Endothelial cell of umbilical vein (primary cell): Measurements from ENCODE around the gene FMNL2.

Source experiments
- EZH2 ChIP-seq: IDR thresholded peaks from 2 replicates; pipeline ENCODE4 v1.6.1; 2012; ENCODE audit warnings: borderline replicate concordance, low read depth, mild to moderate bottlenecking, moderate library complexity, low read length, inconsistent platforms; ENCODE audit not compliant: severe bottlenecking
- FOS ChIP-seq: IDR thresholded peaks from 2 replicates; pipeline ENCODE4 v1.6.1; 2011; ENCODE audit warnings: mild to moderate bottlenecking, low read length, moderate library complexity, borderline replicate concordance; ENCODE audit not compliant: insufficient read depth
- GATA2 ChIP-seq: IDR thresholded peaks from 2 replicates; pipeline ENCODE4 v1.7.0; 2011; ENCODE audit warnings: low read depth, mild to moderate bottlenecking, moderate library complexity, mixed read lengths, low read length; ENCODE audit not compliant: insufficient read length, insufficient read depth
- JUN ChIP-seq: IDR thresholded peaks from 2 replicates; pipeline ENCODE4 v1.6.1; 2011; ENCODE audit warnings: borderline replicate concordance, low read depth; ENCODE audit not compliant: insufficient read length, insufficient read depth
- MAX ChIP-seq: IDR thresholded peaks from 2 replicates; pipeline ENCODE4 v1.6.1; 2011; ENCODE audit not compliant: insufficient read depth, insufficient read length
- MYC ChIP-seq: IDR thresholded peaks from one replicate; pipeline ENCODE4 v1.6.1; 2011; ENCODE audit warnings: mild to moderate bottlenecking, low read depth, low read length
- POLR2A ChIP-seq: IDR thresholded peaks from 2 replicates; pipeline ENCODE4 v1.6.1; 2012; ENCODE audit warnings: low read depth, mild to moderate bottlenecking, control low read depth, low read length
- POLR2AphosphoS5 ChIP-seq: IDR thresholded peaks from 2 replicates; pipeline ENCODE4 v1.6.1; 2012; ENCODE audit warnings: low read depth, mild to moderate bottlenecking, control low read depth, low read length, moderate library complexity; ENCODE audit not compliant: insufficient read depth
- TF ChIP-seq, protein P1 (sequence below), 2 donors: IDR thresholded peaks; 1 replicate in 1 of 2; 2 replicates in 1 of 2; pipeline ENCODE4 v1.5.1; 2011; ENCODE audit warnings: low read length in 2 of 2, mild to moderate bottlenecking in 2 of 2, moderate library complexity in 2 of 2, control low read depth in 1 of 2, inconsistent platforms in 1 of 2, low read depth in 1 of 2; ENCODE audit not compliant: insufficient read depth in 1 of 2; ENCODE audit errors: extremely low read depth in 1 of 2

DNA sequence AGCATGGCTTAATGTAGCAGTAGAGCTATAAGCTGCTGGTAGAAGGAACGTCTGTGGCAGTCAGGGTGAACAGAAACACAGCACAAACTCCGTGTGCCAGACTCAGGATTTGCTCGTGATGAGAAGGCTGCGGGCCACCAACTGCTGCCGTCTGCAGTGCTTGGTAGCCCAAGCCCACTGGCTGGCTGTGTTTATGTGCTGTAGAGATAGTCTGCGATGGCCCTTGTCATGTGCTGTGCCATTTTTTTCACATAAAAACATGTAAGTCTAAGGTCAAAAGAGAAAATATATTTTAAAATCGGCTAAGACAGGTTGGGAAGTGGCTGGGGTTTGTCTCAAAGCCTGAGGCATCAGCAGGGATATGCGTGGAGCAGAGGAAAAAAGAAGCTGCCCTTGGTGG, 303.6 kb downstream of the FMNL2 start:
- TF ChIP-seq, protein P1, sequence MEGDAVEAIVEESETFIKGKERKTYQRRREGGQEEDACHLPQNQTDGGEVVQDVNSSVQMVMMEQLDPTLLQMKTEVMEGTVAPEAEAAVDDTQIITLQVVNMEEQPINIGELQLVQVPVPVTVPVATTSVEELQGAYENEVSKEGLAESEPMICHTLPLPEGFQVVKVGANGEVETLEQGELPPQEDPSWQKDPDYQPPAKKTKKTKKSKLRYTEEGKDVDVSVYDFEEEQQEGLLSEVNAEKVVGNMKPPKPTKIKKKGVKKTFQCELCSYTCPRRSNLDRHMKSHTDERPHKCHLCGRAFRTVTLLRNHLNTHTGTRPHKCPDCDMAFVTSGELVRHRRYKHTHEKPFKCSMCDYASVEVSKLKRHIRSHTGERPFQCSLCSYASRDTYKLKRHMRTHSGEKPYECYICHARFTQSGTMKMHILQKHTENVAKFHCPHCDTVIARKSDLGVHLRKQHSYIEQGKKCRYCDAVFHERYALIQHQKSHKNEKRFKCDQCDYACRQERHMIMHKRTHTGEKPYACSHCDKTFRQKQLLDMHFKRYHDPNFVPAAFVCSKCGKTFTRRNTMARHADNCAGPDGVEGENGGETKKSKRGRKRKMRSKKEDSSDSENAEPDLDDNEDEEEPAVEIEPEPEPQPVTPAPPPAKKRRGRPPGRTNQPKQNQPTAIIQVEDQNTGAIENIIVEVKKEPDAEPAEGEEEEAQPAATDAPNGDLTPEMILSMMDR (IDR thresholded peaks at IDR 0.05; ENCODE audit: extremely low read depth in 1 of 2, insufficient read depth in 1 of 2, low read depth in 1 of 2, low read length in 2 of 2): no peak
- TF ChIP-seq MYC (no peak), EZH2 (no peak), JUN (no peak), FOS (no peak), POLR2AphosphoS5 (no peak), MAX (no peak), POLR2A (no peak), GATA2 (no peak)
